Panc1 (cell line): ENCODE results near the gene ACYP2. TPM values are rescaled to one million over a fixed set of nuclear protein-coding genes. Genes with fewer than 3 reads are reported as not detected.

Experiments used
- ATAC-seq: fragments of 200-7000 bp; cut with Tn5 transposase; 2 replicates; pipeline ENCODE4 v1.9.1; 2020; ENCODE audit warnings: mild to moderate bottlenecking, moderate library complexity
- BruUV-seq: library from RNA; stranded (reverse); fragments of 400-500 nt; replicated peaks from 2 replicates; lab custom pipeline; 2021; lab: Mats Ljungman, UMichigan
- CTCF ChIA-PET: fragments of 300-600 bp; sonication (Branson Sonifier 250); formaldehyde crosslinking; loops from one replicate; lab custom pipeline; 2022; ENCODE audit warnings: antibody characterized with exemption; lab: Charles Lee
- POLR2A ChIA-PET: fragments of 300-600 bp; sonication (Branson Sonifier 250); formaldehyde crosslinking; loops from one replicate; lab custom pipeline; 2022; ENCODE audit warnings: antibody characterized with exemption; lab: Charles Lee
- DNase-seq: peaks from one replicate; pipeline ENCODE4 v3.0.0-alpha.2; 2010; ENCODE audit warnings: low read depth, low spot score
- H3K27ac ChIP-seq: 2 replicates; pipeline ENCODE4 v1.5.1; 2011; ENCODE audit warnings: mild to moderate bottlenecking, low read length, inconsistent platforms
- H3K27me3 ChIP-seq: fragments of 200-500 bp; sonication (Bioruptor generic); 2 replicates; pipeline ENCODE4 v1.6.0; 2014; ENCODE audit warnings: low read length, inconsistent platforms; ENCODE audit not compliant: control insufficient read depth, insufficient read depth
- H3K36me3 ChIP-seq: fragments of 200-500 bp; sonication (Bioruptor generic); 2 replicates; pipeline ENCODE4 v1.5.1; 2014; ENCODE audit warnings: inconsistent platforms, mild to moderate bottlenecking, low read length, moderate library complexity; ENCODE audit not compliant: control insufficient read depth, insufficient read depth
- H3K4me1 ChIP-seq: 2 replicates; pipeline ENCODE4 v1.5.1; 2011; ENCODE audit warnings: inconsistent platforms, mild to moderate bottlenecking, low read length, moderate library complexity; ENCODE audit not compliant: control insufficient read depth, insufficient read depth
- H3K4me3 ChIP-seq, 2 experiments: 2 replicates each; pipeline ENCODE4 v1.5.1; 2011 to 2012; ENCODE audit warnings: low read depth in 2 of 2, low read length in 2 of 2, mild to moderate bottlenecking in 2 of 2, inconsistent platforms in 1 of 2, moderate library complexity in 1 of 2
- H3K9me3 ChIP-seq: fragments of 200-500 bp; sonication (Bioruptor generic); 2 replicates; pipeline ENCODE4 v1.5.1; 2014; ENCODE audit warnings: low read depth, mild to moderate bottlenecking, inconsistent platforms, low read length, moderate library complexity; ENCODE audit not compliant: control insufficient read depth, insufficient read depth
- CTCF ChIP-seq: fragments of 450-650 bp; IDR thresholded peaks from 2 replicates; pipeline ENCODE4 v1.5.1; 2017; ENCODE audit warnings: mild to moderate bottlenecking
- POLR2AphosphoS5 ChIP-seq: IDR thresholded peaks from 2 replicates; pipeline ENCODE4 v1.6.1; 2012; ENCODE audit warnings: mild to moderate bottlenecking, low read depth, low read length, moderate library complexity
- REST ChIP-seq, 2 experiments: IDR thresholded peaks; 2 replicates each; pipeline ENCODE4 v1.6.1; 2011 to 2012; ENCODE audit warnings: low read depth in 2 of 2, control low read depth in 1 of 2, low read length in 1 of 2, mild to moderate bottlenecking in 1 of 2, moderate library complexity in 1 of 2; ENCODE audit not compliant: insufficient read depth in 1 of 2
- SIN3A ChIP-seq: IDR thresholded peaks from 2 replicates; pipeline ENCODE4 v1.6.1; 2012; ENCODE audit warnings: low read depth, mild to moderate bottlenecking, low read length, moderate library complexity, borderline replicate concordance; ENCODE audit not compliant: insufficient read depth
- TCF7L2 ChIP-seq: IDR thresholded peaks from 2 replicates; pipeline ENCODE4 v1.6.1; 2011; ENCODE audit warnings: mild to moderate bottlenecking, low read depth, low read length, inconsistent platforms
- in situ Hi-C: cut with HindIII; loops from 2 replicates; pipeline ENCODE4 v1.10.0; 2016; ENCODE audit warnings: low sequenced_read_pairs, low pct_unique_long_range_greater_than_20kb
- intact Hi-C: fragments of 100-400 bp; cut with micrococcal nuclease; formaldehyde crosslinking; loops from one replicate; pipeline ENCODE4 v1.10.0; 2022; ENCODE audit not compliant: unreplicated experiment
- total RNA-seq: library from RNA; stranded (reverse); gene quantifications from one replicate; pipeline ENCODE4 v1.2.1, GENCODE V29; 2021; ENCODE audit not compliant: unreplicated experiment

Gene ACYP2
- total RNA-seq, 1 experiment from 2014 or later = 11.5 TPM

- TF ChIP-seq TCF7L2 (no peak), CTCF (no peak), SIN3A (no peak), REST (IDR thresholded peaks at IDR 0.05; ENCODE audit: insufficient read depth in 1 of 2, low read depth in 2 of 2, low read length in 1 of 2) (no peak), POLR2AphosphoS5 (no peak)
- no peaks in the 10 kb centered on the region for H3K27me3 ChIP-seq
- no peaks in the 10 kb centered on the region for H3K36me3 ChIP-seq
- ATAC-seq = no peak
- POLR2A ChIA-PET = interaction anchor here (0.5 kb wide), 1 partner anchor 382 kb away, joined by 3 read pairs; no protein-coding TSS in a partner anchor
- H3K9me3 ChIP-seq = no peaks in the 10 kb centered on the region
- H3K27ac ChIP-seq = no peak overlapping the region
- H3K4me3 ChIP-seq = no peak overlapping the region
- CTCF ChIA-PET = no interaction called here
- H3K4me1 ChIP-seq = no peaks in the 10 kb centered on the region
- in situ Hi-C loops = no loop called here
- no TSS peak for BruUV-seq
- intact Hi-C loops = no loop called here
- no peak for DNase-seq
Observed at GRCh38 chr2:54074606-54075341, 40.6 kb upstream of the ACYP2 start.

GRCh38 chr2:54076586-54076985 is 38.8 kb upstream of the ACYP2 start:
- ChIA-PET POLR2A (no interaction called here), CTCF (no interaction called here)
- TF ChIP-seq CTCF (no peak), REST (IDR thresholded peaks at IDR 0.05; ENCODE audit: insufficient read depth in 1 of 2, low read depth in 2 of 2, low read length in 1 of 2) (no peak), POLR2AphosphoS5 (no peak), SIN3A (no peak)
- DNase-seq (no peak), ATAC-seq (no peak)
- intact Hi-C loops = no loop called here
- Histone ChIP-seq H3K27me3 (no peaks in the 10 kb centered on the region), H3K4me1 (no peaks in the 10 kb centered on the region), H3K4me3 (no peak overlapping the region), H3K27ac (no peak overlapping the region), H3K9me3 (no peaks in the 10 kb centered on the region), H3K36me3 (no peaks in the 10 kb centered on the region)
- no TSS peak for BruUV-seq
- in situ Hi-C loops = no loop called here
